Vagina (tissue), 2 donors: ENCODE results near the gene NXPH1. TPM values are rescaled to one million over a fixed set of nuclear protein-coding genes. Genes with fewer than 3 reads are reported as not detected.

Experiments
- DNase-seq, 2 donors: peaks; one replicate each; pipeline ENCODE4 v3.0.0-alpha.2; 2017; ENCODE audit errors: extremely low spot score in 2 of 2
- H3K27ac ChIP-seq: fragments of 200-600 bp; sonication (generic); one replicate; pipeline ENCODE4 v1.5.1; 2019
- H3K27me3 ChIP-seq: fragments of 200-600 bp; sonication (generic); one replicate; pipeline ENCODE4 v1.5.1; 2019
- H3K36me3 ChIP-seq, 2 donors: fragments of 200-600 bp; sonication (generic); one replicate each; pipeline ENCODE4 v1.5.1; 2017 to 2019
- H3K4me1 ChIP-seq: fragments of 200-600 bp; sonication (generic); one replicate; pipeline ENCODE4 v1.5.1; 2019
- H3K4me3 ChIP-seq, 2 donors: fragments of 200-600 bp; sonication (generic); 1 replicate in 1 of 2; 2 replicates in 1 of 2; pipeline ENCODE4 v1.5.1; 2016 to 2019
- H3K9me3 ChIP-seq: fragments of 200-600 bp; sonication (generic); one replicate; pipeline ENCODE4 v1.5.1; 2019
- POLR2A ChIP-seq, 2 donors: fragments of 450-650 bp; IDR thresholded peaks; one replicate each; pipeline ENCODE4 v1.6.1; 2017; ENCODE audit warnings: antibody characterized with exemption in 2 of 2, mild to moderate bottlenecking in 2 of 2, moderate library complexity in 2 of 2
- POLR2AphosphoS5 ChIP-seq, 2 donors: sonication (generic); formaldehyde crosslinking; IDR thresholded peaks; one replicate each; pipeline ENCODE4 v1.9.0; 2017; ENCODE audit warnings: antibody characterized with exemption in 2 of 2, mild to moderate bottlenecking in 2 of 2, low read depth in 1 of 2; ENCODE audit not compliant: insufficient read depth in 1 of 2
- intact Hi-C: fragments of 100-400 bp; cut with DNase I; formaldehyde crosslinking; loops from one replicate; pipeline ENCODE4 v1.15.1; 2023
- total RNA-seq: library from RNA; depleted of rRNA; stranded (reverse); fragments of >200 nt; gene quantifications from one replicate; pipeline ENCODE4 v1.2.3, GENCODE V29; 2016
- TF ChIP-seq, protein P1 (sequence below), 3 experiments: fragments of 450-650 bp in 2 of 3; fragments of 200-600 bp in 1 of 3; sonication (generic) in 1 of 3; IDR thresholded peaks; one replicate each; pipeline ENCODE4 v1.5.1; 2017 to 2019; ENCODE audit warnings: antibody characterized with exemption in 3 of 3, mild to moderate bottlenecking in 2 of 3, moderate library complexity in 2 of 3

The NXPH1 gene
- total RNA-seq, 1 donor from 2014 or later, result 0.25 TPM

DNA sequence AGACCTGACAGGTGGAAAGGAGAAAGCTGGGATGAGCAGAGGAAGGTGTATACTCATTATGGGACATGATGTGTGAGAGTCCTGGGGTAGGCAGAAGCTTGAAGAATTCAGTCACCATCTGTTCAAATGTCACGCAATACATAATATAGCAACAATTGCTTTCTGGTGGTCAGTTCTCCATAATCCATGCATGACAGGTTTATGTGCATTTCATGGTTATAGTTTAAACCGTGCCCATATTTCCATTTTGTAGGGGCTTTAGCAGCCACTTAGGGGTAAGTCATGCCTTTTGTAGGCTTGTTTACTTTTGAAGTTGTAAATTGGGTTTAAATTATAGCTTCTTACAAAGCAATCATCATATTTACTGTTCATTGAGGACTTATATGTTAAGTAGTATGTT, 158.8 kb downstream of the NXPH1 start:
- no peak for DNase-seq
- TF ChIP-seq, protein P1, sequence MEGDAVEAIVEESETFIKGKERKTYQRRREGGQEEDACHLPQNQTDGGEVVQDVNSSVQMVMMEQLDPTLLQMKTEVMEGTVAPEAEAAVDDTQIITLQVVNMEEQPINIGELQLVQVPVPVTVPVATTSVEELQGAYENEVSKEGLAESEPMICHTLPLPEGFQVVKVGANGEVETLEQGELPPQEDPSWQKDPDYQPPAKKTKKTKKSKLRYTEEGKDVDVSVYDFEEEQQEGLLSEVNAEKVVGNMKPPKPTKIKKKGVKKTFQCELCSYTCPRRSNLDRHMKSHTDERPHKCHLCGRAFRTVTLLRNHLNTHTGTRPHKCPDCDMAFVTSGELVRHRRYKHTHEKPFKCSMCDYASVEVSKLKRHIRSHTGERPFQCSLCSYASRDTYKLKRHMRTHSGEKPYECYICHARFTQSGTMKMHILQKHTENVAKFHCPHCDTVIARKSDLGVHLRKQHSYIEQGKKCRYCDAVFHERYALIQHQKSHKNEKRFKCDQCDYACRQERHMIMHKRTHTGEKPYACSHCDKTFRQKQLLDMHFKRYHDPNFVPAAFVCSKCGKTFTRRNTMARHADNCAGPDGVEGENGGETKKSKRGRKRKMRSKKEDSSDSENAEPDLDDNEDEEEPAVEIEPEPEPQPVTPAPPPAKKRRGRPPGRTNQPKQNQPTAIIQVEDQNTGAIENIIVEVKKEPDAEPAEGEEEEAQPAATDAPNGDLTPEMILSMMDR (IDR thresholded peaks at IDR 0.05), result no peak
- TF ChIP-seq POLR2A (IDR thresholded peaks at IDR 0.05) (no peak), POLR2AphosphoS5 (IDR thresholded peaks at IDR 0.05; ENCODE audit: insufficient read depth in 1 of 2, low read depth in 1 of 2) (no peak)
- Histone ChIP-seq H3K36me3 (no peaks in the 10 kb centered on the region), H3K4me1 (no peaks in the 10 kb centered on the region), H3K27me3 (no peaks in the 10 kb centered on the region), H3K27ac (no peak overlapping the region), H3K9me3 (no peaks in the 10 kb centered on the region), H3K4me3 (no peak overlapping the region)
- intact Hi-C loops, result no loop called here

DNA sequence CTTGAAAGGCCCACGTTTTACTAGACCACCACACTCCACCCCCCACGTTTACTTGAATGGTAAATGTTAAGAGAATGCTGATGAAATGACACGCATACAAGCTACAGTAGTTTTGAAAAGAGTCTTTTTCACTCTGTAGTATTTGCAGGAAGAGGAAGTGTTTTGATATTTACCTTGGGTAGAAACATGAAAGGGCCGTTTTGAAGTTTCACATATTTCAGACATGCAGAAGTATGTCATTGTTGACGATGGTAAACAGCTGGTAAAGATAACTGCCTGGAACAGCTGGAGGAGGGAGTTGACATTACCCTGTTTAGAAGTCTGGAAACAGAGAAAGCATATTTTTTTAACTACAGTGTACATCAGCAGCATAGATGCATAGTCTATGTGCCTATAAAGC, 160.7 kb downstream of the NXPH1 start:
- TF ChIP-seq, protein P1 (IDR thresholded peaks at IDR 0.05), result no peak
- TF ChIP-seq POLR2AphosphoS5 (IDR thresholded peaks at IDR 0.05; ENCODE audit: insufficient read depth in 1 of 2, low read depth in 1 of 2), result no peak
- no peak for TF ChIP-seq POLR2A (IDR thresholded peaks at IDR 0.05)
- no peak for DNase-seq
- intact Hi-C loops, result no loop called here
- H3K36me3 ChIP-seq, result no peaks in the 10 kb centered on the region
- H3K4me3 ChIP-seq, result no peak overlapping the region
- no peaks in the 10 kb centered on the region for H3K9me3 ChIP-seq
- no peak overlapping the region for H3K27ac ChIP-seq
- no peaks in the 10 kb centered on the region for H3K27me3 ChIP-seq
- no peaks in the 10 kb centered on the region for H3K4me1 ChIP-seq

DNA sequence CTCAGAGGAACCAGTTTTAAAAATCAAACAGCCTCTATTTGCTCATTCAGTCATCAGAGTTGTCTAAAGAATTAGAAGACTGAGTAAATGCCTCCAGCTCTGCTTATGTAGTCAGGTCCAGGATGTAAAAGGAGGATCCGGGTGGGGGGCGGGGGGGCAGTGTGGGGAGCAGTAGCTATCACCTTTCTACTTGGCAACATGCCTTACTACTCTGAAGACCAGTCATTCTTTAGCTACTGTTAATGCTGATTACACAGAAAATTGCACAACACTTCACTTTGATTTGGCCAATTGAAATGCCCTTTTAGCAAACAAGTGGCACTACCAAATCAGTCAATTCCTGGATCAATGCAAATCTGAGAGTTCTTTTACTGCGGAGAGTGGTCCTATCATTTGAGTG, 164.2 kb downstream of the NXPH1 start:
- intact Hi-C loops, result no loop called here
- Histone ChIP-seq H3K4me1 (no peaks in the 10 kb centered on the region), H3K27me3 (no peaks in the 10 kb centered on the region), H3K4me3 (no peak overlapping the region), H3K27ac (no peak overlapping the region), H3K9me3 (no peaks in the 10 kb centered on the region), H3K36me3 (no peaks in the 10 kb centered on the region)
- no peak for TF ChIP-seq POLR2AphosphoS5 (IDR thresholded peaks at IDR 0.05; ENCODE audit: insufficient read depth in 1 of 2, low read depth in 1 of 2)
- TF ChIP-seq, protein P1 (IDR thresholded peaks at IDR 0.05), result no peak
- TF ChIP-seq POLR2A (IDR thresholded peaks at IDR 0.05), result no peak
- no peak for DNase-seq

DNA sequence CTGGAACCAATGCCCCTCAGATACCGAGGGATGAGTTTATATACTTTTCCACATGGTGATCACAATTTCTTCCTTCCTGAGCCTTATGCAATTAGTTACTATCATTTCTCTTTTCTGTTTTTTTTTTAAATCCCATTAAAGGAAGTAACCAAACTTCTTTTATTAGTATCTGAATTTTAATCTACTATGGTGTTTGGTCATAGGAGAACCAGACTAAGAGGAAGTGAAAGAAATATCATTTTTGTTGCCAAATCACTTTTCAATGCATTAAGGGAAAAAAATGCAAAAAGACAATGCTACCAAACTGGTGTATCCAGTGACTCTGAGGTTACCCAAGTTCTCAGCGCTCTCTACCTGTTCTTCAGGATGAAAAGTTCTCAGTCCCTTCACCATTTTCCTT, 167.7 kb downstream of the NXPH1 start:
- no peak for DNase-seq
- Histone ChIP-seq H3K4me3 (no peak overlapping the region), H3K27me3 (no peaks in the 10 kb centered on the region), H3K36me3 (no peaks in the 10 kb centered on the region), H3K4me1 (no peaks in the 10 kb centered on the region), H3K27ac (no peak overlapping the region), H3K9me3 (no peaks in the 10 kb centered on the region)
- intact Hi-C loops, result no loop called here
- TF ChIP-seq POLR2A (IDR thresholded peaks at IDR 0.05), result no peak
- TF ChIP-seq POLR2AphosphoS5 (IDR thresholded peaks at IDR 0.05; ENCODE audit: insufficient read depth in 1 of 2, low read depth in 1 of 2), result no peak
- TF ChIP-seq, protein P1 (IDR thresholded peaks at IDR 0.05), result no peak

DNA sequence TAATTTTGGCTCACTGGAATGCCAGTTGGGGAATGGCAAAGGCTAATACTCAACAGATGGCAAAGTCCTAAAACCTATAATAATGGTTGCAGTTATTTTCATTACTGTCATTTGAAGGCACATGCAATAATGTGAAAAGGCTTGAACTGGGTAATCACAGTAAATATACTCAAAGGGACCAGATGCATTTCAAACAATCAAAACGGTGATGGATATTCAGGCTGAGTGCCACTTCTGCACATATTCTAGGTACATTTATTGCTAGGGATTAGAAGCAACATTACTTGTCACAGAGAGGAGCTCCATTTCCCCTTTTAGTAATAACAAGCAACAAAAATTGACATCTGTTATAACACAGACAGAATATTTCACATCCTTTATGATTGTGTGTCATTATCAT, 171.8 kb downstream of the NXPH1 start:
- Histone ChIP-seq H3K36me3 (no peaks in the 10 kb centered on the region), H3K4me1 (no peaks in the 10 kb centered on the region), H3K27ac (no peak overlapping the region), H3K27me3 (no peaks in the 10 kb centered on the region), H3K4me3 (no peak overlapping the region), H3K9me3 (no peaks in the 10 kb centered on the region)
- intact Hi-C loops, result no loop called here
- TF ChIP-seq POLR2A (IDR thresholded peaks at IDR 0.05), result no peak
- TF ChIP-seq POLR2AphosphoS5 (IDR thresholded peaks at IDR 0.05; ENCODE audit: insufficient read depth in 1 of 2, low read depth in 1 of 2), result no peak
- no peak for DNase-seq
